Activated CD8-positive, alpha-beta T cell treated with anti-CD3 and anti-CD28 coated beads for 36 hours (primary cell): ENCODE data around the gene BAG1. TPM values are rescaled to one million over a fixed set of nuclear protein-coding genes. Genes with fewer than 3 reads are reported as not detected.

Experiments used
- ATAC-seq: fragments of 200-7000 bp; cut with Tn5 transposase; one replicate; pipeline ENCODE4 v1.10.0; 2021; ENCODE audit warnings: mild to moderate bottlenecking, moderate library complexity
- CTCF ChIA-PET: fragments of 350-600 bp; sonication (Branson Sonifier 250); formaldehyde crosslinking; loops from one replicate; lab custom pipeline; 2021; ENCODE audit warnings: antibody characterized with exemption; lab: Charles Lee
- POLR2A ChIA-PET: fragments of 350-600 bp; sonication (Branson Sonifier 250); formaldehyde crosslinking; loops from one replicate; lab custom pipeline; 2021; ENCODE audit warnings: antibody characterized with exemption; lab: Charles Lee
- DNase-seq: peaks from one replicate; pipeline ENCODE4 v3.0.0-alpha.2; 2020
- H3K27ac Mint-ChIP-seq: one replicate; pipeline ENCODE4 v1.8.0; 2021; ENCODE audit warnings: mild to moderate bottlenecking, mixed read lengths
- H3K27me3 Mint-ChIP-seq: one replicate; pipeline ENCODE4 v1.8.0; 2021; ENCODE audit warnings: mixed read lengths
- H3K36me3 Mint-ChIP-seq: one replicate; pipeline ENCODE4 v1.8.0; 2021; ENCODE audit warnings: low read depth, mixed read lengths
- H3K4me1 Mint-ChIP-seq: one replicate; pipeline ENCODE4 v1.8.0; 2021; ENCODE audit warnings: low read depth, mixed read lengths
- H3K4me3 Mint-ChIP-seq: one replicate; pipeline ENCODE4 v1.8.0; 2021; ENCODE audit warnings: mild to moderate bottlenecking, moderate library complexity, mixed read lengths
- H3K9me3 Mint-ChIP-seq: one replicate; pipeline ENCODE4 v1.8.0; 2021; ENCODE audit warnings: mixed read lengths
- intact Hi-C: fragments of 100-400 bp; cut with micrococcal nuclease; formaldehyde crosslinking; loops from one replicate; pipeline ENCODE4 v1.10.0; 2022
- total RNA-seq, 2 experiments: library from RNA; stranded (reverse); gene quantifications; one replicate each; pipeline ENCODE4 v1.2.3, GENCODE V29; 2021
- TF ChIP-seq, protein P1 (sequence below): fragments of 200-600 bp; IDR thresholded peaks from one replicate; pipeline ENCODE4 v1.8.0; 2022; ENCODE audit warnings: antibody characterized with exemption, mild to moderate bottlenecking

Gene BAG1
- total RNA-seq, 2 experiments from 2014 or later = 55.6 to 61.6 TPM

DNA sequence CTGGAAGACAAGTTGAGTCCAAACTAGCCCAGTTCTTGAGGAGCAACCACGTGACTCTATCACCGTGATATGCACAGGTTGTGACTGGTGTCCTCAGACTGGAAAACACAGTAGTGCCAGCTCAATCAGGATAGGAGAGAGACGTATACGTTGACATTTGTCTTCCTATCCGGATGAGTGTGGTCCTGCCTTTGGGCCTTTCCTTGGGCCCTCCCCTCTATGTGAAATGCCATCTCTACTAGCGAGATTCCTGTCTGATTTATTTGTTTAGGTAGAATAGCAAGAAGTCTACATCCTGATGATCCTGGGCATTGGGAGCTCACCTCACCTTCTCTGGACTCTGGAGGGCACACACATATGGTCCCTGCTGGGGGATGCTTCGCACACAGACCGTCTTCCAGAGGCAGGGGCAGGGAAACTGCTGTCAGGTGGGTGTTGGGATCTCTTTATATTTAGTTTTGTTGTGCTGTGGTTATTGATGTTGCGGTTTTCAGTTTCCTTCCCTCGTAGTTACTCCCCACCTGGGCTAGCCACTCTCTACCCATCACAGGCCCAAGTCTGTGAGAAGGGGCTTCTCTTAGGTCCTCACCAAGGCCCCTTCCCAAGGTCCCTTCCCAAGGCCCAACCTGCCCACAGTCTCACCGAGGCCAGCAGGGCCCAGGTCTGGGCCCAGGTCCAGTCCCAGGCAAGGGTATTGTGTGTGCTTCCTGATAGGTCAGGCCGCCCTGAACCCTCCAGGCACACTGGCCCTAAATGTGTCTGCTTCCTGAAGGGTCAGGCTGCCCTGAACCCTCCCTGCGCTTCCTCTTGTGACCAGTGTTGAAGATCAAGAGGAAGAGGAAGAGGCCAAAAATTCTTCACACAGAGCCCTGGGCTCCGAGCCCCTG, 43.6 kb downstream of the BAG1 start:
- Mint-ChIP-seq H3K27ac (peak overlapping the region; percentile 22), H3K36me3 (no peaks in the 10 kb centered on the region), H3K27me3 (peaks cover 1% of the 10 kb centered on the region), H3K4me3 (no peak overlapping the region), H3K9me3 (no peaks in the 10 kb centered on the region), H3K4me1 (peaks cover 16% of the 10 kb centered on the region)
- no peak for DNase-seq
- CTCF ChIA-PET = no interaction called here
- TF ChIP-seq, protein P1, sequence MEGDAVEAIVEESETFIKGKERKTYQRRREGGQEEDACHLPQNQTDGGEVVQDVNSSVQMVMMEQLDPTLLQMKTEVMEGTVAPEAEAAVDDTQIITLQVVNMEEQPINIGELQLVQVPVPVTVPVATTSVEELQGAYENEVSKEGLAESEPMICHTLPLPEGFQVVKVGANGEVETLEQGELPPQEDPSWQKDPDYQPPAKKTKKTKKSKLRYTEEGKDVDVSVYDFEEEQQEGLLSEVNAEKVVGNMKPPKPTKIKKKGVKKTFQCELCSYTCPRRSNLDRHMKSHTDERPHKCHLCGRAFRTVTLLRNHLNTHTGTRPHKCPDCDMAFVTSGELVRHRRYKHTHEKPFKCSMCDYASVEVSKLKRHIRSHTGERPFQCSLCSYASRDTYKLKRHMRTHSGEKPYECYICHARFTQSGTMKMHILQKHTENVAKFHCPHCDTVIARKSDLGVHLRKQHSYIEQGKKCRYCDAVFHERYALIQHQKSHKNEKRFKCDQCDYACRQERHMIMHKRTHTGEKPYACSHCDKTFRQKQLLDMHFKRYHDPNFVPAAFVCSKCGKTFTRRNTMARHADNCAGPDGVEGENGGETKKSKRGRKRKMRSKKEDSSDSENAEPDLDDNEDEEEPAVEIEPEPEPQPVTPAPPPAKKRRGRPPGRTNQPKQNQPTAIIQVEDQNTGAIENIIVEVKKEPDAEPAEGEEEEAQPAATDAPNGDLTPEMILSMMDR = no peak
- ATAC-seq = no peak
- intact Hi-C loops = no loop called here
- POLR2A ChIA-PET = interaction anchor here (1.2 kb wide), 1 partner anchor 13 kb away, joined by 5 read pairs; no protein-coding TSS in a partner anchor

DNA sequence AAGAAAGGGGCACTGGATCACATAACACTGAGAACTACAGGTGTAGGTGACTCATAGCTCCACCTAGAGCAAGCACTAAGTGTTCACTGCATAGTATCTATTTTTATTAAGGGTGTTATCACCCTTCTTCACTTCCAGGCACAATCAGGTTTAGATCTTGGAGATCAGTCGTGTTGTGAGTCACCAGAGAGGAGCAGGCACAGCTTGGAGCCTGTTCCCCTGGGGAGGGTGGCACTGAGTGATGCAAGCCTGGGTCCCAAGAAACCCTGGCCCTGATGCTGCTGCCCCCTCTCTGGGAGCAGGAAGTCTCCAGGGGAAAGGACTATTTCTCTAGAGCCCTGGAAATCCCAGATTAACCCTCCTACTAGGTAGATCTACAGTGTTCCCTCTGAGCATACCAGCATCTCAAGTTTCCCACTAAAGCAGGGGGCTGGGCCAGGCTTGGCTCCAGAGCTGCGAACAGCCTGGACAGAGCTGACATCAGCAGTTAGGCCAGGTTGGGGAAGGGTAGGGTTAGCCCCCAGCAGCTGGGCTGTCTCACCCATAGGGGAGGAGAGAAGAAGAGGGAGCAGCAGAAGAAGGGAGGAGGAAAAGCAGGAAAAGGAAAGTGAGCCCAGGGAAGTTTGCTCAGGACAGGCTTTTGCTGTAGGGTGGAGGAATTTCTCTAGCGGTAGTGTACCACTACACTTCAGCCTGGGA, 52.7 kb downstream of the BAG1 start:
- Mint-ChIP-seq H3K27me3 (no peaks in the 10 kb centered on the region), H3K36me3 (no peaks in the 10 kb centered on the region), H3K9me3 (no peaks in the 10 kb centered on the region), H3K4me1 (no peaks in the 10 kb centered on the region), H3K4me3 (no peak overlapping the region), H3K27ac (no peak overlapping the region)
- DNase-seq (no peak), ATAC-seq (peak; percentile 30)
- TF ChIP-seq, protein P1 = no peak
- intact Hi-C loops = no loop called here
- ChIA-PET CTCF (no interaction called here), POLR2A (no interaction called here)

DNA sequence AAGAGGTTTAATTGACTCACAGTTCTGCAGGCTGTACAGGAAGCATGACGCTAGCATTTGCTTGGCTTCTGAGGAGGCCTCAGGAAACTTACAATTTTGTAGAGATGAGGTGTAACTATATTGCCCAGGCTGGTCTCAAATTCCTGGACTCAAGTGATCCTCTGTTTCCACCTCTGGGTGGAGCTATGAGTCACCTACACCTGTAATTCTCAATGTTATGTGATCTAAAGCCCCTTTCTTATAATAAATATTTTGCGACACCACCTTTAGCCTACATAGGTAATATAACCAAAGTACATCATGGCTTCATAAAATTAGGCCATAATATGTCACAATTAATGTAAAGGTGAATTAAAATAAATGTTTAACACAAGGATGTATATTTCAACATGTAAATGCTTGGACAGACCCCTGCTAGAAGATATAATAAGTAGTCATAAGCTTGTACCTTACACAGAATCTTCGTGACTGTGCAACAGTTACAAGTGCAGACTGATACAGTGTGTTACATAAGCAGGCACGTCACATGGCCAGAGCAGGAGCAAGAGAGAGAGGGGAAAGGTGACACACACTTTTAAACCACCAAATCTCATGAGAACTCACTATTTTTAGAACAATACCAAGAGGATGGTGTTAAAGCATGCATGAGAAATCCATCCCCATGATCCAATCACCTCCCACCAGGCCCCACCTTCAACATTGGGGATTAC, 54.3 kb downstream of the BAG1 start:
- no peaks in the 10 kb centered on the region for H3K36me3 Mint-ChIP-seq
- no peaks in the 10 kb centered on the region for H3K27me3 Mint-ChIP-seq
- DNase-seq (no peak), ATAC-seq (no peak)
- H3K9me3 Mint-ChIP-seq = no peaks in the 10 kb centered on the region
- TF ChIP-seq, protein P1 = no peak
- no peaks in the 10 kb centered on the region for H3K4me1 Mint-ChIP-seq
- no peak overlapping the region for H3K27ac Mint-ChIP-seq
- POLR2A ChIA-PET = interaction anchor here (1.3 kb wide), 1 partner anchor 20 kb away, joined by 3 read pairs; no protein-coding TSS in a partner anchor
- CTCF ChIA-PET = interaction anchor here (0.9 to 1.4 kb wide), 2 partner anchors 10 to 16 kb away, joined by 3 to 4 read pairs; no protein-coding TSS in a partner anchor
- H3K4me3 Mint-ChIP-seq = no peak overlapping the region
- intact Hi-C loops = no loop called here

DNA sequence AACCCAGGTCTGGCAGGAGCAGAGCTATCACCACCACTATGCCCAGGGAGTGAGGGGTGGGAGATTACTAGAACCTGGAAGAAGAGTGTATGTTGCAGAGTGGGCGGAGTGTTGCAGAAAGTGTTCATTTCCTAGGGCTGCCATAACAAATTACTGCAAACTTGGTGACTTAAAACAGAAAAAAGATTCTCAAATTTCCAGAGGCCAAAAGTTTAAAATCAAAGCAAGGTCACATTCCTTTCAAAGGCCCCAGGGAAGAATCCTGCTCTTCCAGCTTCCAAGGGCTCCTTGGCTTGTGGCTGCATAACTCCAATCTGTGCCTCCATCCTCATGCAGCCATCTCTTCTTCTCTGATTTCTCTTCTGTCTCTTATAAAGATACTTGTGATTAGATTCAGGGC, 55.1 kb downstream of the BAG1 start:
- intact Hi-C loops = no loop called here
- H3K27ac Mint-ChIP-seq = no peak overlapping the region

More for the DNA sequence above, 55.1 kb downstream of the BAG1 start:
- Mint-ChIP-seq H3K9me3 (no peaks in the 10 kb centered on the region), H3K27me3 (no peaks in the 10 kb centered on the region), H3K4me1 (no peaks in the 10 kb centered on the region), H3K4me3 (no peak overlapping the region), H3K36me3 (no peaks in the 10 kb centered on the region)
- no peak for DNase-seq
- ChIA-PET CTCF (interaction anchor here (0.9 to 1.4 kb wide), 2 partner anchors 9 to 17 kb away, joined by 3 to 4 read pairs; no protein-coding TSS in a partner anchor), POLR2A (interaction anchor here (1.3 kb wide), 1 partner anchor 20 kb away, joined by 3 read pairs; no protein-coding TSS in a partner anchor)
- ATAC-seq = no peak
- TF ChIP-seq, protein P1 = no peak
